CD4-positive, CD25-positive, alpha-beta regulatory T cell (primary cell): ENCODE measurements around the gene ROBO1. TPM values are rescaled to one million over a fixed set of nuclear protein-coding genes. Genes with fewer than 3 reads are reported as not detected.

Source experiments
- ATAC-seq, 2 donors: fragments of 150-1000 bp; cut with Tn5 transposase; one replicate each; pipeline ENCODE4 v1.10.0; 2021; ENCODE audit warnings: low read depth in 2 of 2, moderate number of reproducible peaks in 2 of 2, moderate library complexity in 1 of 2
- DNase-seq, 3 donors: peaks; one replicate each; pipeline versions ENCODE4 v3.0.0 to v3.0.0-alpha.2; 2012 to 2022; ENCODE audit warnings: mixed read lengths in 1 of 3
- H3K27ac ChIP-seq: one replicate; pipeline ENCODE4 v1.7.0; 2013; ENCODE audit warnings: mild to moderate bottlenecking, low read length; ENCODE audit not compliant: insufficient read depth, poor library complexity, severe bottlenecking
- H3K27me3 ChIP-seq: one replicate; pipeline ENCODE4 v1.7.0; 2013; ENCODE audit warnings: low read length; ENCODE audit not compliant: control insufficient read depth, insufficient read depth
- H3K36me3 ChIP-seq: one replicate; pipeline ENCODE4 v1.7.0; 2013; ENCODE audit warnings: mild to moderate bottlenecking, low read length, moderate library complexity; ENCODE audit not compliant: control insufficient read depth, insufficient read depth
- H3K4me1 ChIP-seq: 2 replicates; pipeline ENCODE4 v1.7.0; 2013; ENCODE audit warnings: mild to moderate bottlenecking, low read length; ENCODE audit not compliant: insufficient read depth, control insufficient read depth, poor library complexity, severe bottlenecking
- H3K4me3 ChIP-seq: one replicate; pipeline ENCODE4 v1.7.0; 2013; ENCODE audit warnings: low read depth, mild to moderate bottlenecking, low read length, moderate library complexity
- H3K9me3 ChIP-seq, 2 experiments: 1 replicate in 1 of 2; 2 replicates in 1 of 2; pipeline ENCODE4 v1.7.0; 2013; ENCODE audit warnings: low read length in 2 of 2, mild to moderate bottlenecking in 1 of 2, moderate library complexity in 1 of 2; ENCODE audit not compliant: control insufficient read depth in 2 of 2
- H3K27ac Mint-ChIP-seq, 3 donors: one replicate each; pipeline ENCODE4 v1.8.0; 2020 to 2022; ENCODE audit warnings: mild to moderate bottlenecking in 3 of 3, mixed read lengths in 3 of 3, moderate library complexity in 2 of 3
- H3K27me3 Mint-ChIP-seq: one replicate; pipeline ENCODE4 v1.8.0; 2022; ENCODE audit warnings: mild to moderate bottlenecking, mixed read lengths
- H3K36me3 Mint-ChIP-seq: one replicate; pipeline ENCODE4 v1.8.0; 2020; ENCODE audit warnings: mixed read lengths
- H3K4me1 Mint-ChIP-seq, 4 donors: one replicate each; pipeline ENCODE4 v1.8.0; 2020 to 2022; ENCODE audit warnings: mixed read lengths in 4 of 4, mild to moderate bottlenecking in 1 of 4
- H3K4me3 Mint-ChIP-seq, 4 donors: one replicate each; pipeline ENCODE4 v1.8.0; 2020 to 2022; ENCODE audit warnings: mild to moderate bottlenecking in 4 of 4, mixed read lengths in 4 of 4, moderate library complexity in 3 of 4
- H3K9me3 Mint-ChIP-seq, 7 donors: one replicate each; pipeline ENCODE4 v1.8.0; 2020 to 2022; ENCODE audit warnings: mixed read lengths in 7 of 7, mild to moderate bottlenecking in 3 of 7, moderate library complexity in 2 of 7
- polyA plus RNA-seq, 4 donors: library from polyadenylated mRNA; unstranded; fragments of 300-500 nt; fragmentation: Illumina TruSeq; gene quantifications; one replicate each; pipeline ENCODE4 v1.2.3, GENCODE V29; 2021
- total RNA-seq: library from RNA; stranded (reverse); gene quantifications from one replicate; pipeline ENCODE4 v1.2.3, GENCODE V29; 2022

ROBO1 gene
- total and polyA plus RNA-seq, 5 donors from 2014 or later, result not detected

DNA sequence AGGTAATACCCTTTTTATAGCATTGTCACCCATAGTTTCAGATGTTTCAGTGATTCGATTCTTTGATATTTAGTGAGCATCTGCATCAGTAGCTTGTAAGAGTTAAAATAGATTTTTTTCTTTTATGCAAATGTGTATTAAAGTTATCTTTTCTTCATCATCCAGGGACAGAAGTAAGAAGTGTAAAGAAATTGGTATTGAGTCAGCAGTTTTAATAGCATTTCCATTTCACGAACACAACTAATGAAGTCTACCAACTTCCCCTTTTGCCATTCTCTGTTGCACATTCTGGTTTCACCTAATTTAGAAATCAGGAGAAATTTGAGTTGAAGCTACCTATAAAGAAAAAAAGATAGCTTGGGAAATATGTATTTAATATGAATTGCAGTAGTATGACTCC, 127.9 kb downstream of the ROBO1 start:
- H3K27ac ChIP-seq, result no peak overlapping the region
- no peaks in the 10 kb centered on the region for H3K36me3 ChIP-seq
- no peak overlapping the region for H3K4me3 Mint-ChIP-seq
- H3K36me3 Mint-ChIP-seq, result no peaks in the 10 kb centered on the region
- H3K4me1 ChIP-seq, result no peaks in the 10 kb centered on the region
- H3K9me3 Mint-ChIP-seq, result peaks cover 0 to 28% (median 10%) of the 10 kb centered on the region in 7 donors
- H3K27me3 ChIP-seq, result no peaks in the 10 kb centered on the region
- no peaks in the 10 kb centered on the region for H3K27me3 Mint-ChIP-seq
- no peaks in the 10 kb centered on the region for H3K4me1 Mint-ChIP-seq
- ATAC-seq (no peak), DNase-seq (no peak)
- H3K4me3 ChIP-seq, result no peak overlapping the region
- no peaks in the 10 kb centered on the region for H3K9me3 ChIP-seq
- H3K27ac Mint-ChIP-seq, result no peak overlapping the region

DNA sequence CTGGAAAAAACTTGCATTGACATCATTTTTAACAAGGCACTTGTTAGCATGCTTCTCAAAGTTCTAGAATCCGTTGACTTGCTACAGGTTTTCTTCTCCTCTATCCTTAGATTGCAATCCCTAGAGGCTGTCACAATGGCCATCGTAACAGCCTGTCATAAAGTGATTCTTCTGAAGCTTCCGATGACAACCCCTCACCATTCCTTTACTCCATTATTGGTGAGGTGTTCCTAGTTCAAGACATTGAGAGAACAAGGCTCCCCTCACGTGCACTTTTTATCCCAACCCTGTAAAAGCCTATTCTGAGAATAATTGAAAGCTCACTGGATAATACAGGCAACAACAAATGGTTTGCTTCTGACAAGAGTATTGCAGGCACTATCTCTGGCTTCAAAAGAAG, 131.4 kb downstream of the ROBO1 start:
- H3K27ac Mint-ChIP-seq, result no peak overlapping the region
- no peaks in the 10 kb centered on the region for H3K36me3 ChIP-seq
- DNase-seq (no peak), ATAC-seq (no peak)
- no peak overlapping the region for H3K4me3 ChIP-seq
- H3K9me3 ChIP-seq, result no peaks in the 10 kb centered on the region
- no peaks in the 10 kb centered on the region for H3K4me1 Mint-ChIP-seq
- no peaks in the 10 kb centered on the region for H3K4me1 ChIP-seq
- no peaks in the 10 kb centered on the region for H3K36me3 Mint-ChIP-seq
- H3K9me3 Mint-ChIP-seq, result peaks cover 0 to 25% (median 9%) of the 10 kb centered on the region in 7 donors
- peaks cover 3% of the 10 kb centered on the region for H3K27me3 Mint-ChIP-seq
- H3K27me3 ChIP-seq, result no peaks in the 10 kb centered on the region
- H3K27ac ChIP-seq, result no peak overlapping the region
- H3K4me3 Mint-ChIP-seq, result no peak overlapping the region

DNA sequence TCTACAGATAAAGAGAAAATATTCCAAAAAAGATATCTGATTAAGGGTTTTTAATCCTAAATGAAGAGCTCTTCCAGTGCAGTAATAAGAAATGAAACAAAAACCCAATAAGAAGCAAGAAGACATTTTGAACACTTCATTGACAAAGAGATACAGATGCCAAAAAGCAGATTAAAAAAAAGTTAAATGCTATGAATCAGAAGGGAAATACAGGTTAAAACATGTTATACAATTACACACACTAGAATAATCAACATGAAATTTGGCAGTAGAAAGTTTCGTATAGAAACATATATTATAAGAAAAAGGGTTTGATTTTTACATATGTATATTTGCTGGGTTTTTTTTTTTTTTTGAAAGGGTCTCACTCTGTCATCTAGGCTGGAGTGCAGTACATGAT, 135.0 kb downstream of the ROBO1 start:
- no peak for ATAC-seq
- H3K27me3 ChIP-seq, result no peaks in the 10 kb centered on the region
- H3K4me1 ChIP-seq, result no peaks in the 10 kb centered on the region
- Mint-ChIP-seq H3K4me1 (no peaks in the 10 kb centered on the region), H3K27me3 (peaks cover 4% of the 10 kb centered on the region), H3K36me3 (no peaks in the 10 kb centered on the region), H3K9me3 (peaks cover 0 to 30% (median 5%) of the 10 kb centered on the region in 7 donors), H3K27ac (no peak overlapping the region), H3K4me3 (no peak overlapping the region)
- no peak overlapping the region for H3K4me3 ChIP-seq
- H3K9me3 ChIP-seq, result no peaks in the 10 kb centered on the region
- no peak overlapping the region for H3K27ac ChIP-seq
- no peak for DNase-seq
- H3K36me3 ChIP-seq, result no peaks in the 10 kb centered on the region

DNA sequence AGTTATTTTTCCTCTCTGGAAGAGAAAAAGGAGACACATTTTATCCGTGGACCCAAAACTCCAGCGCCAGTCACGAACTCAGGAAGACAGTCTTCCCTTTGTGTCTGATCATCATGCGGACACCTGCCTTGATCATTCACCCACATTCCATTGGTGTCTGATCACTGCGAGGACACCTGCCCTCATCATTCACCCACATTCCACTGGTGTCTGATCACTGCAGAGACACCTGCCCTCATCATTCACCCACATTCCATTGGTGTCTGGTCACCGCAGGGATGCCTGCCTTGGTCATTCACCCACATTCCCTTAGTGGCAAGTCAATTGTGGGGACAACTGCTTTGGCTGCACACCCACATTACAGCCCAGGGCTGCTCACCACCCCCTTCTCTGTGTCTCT, 148.9 kb downstream of the ROBO1 start:
- Histone ChIP-seq H3K4me3 (no peak overlapping the region), H3K4me1 (no peaks in the 10 kb centered on the region), H3K27ac (no peak overlapping the region), H3K36me3 (no peaks in the 10 kb centered on the region), H3K9me3 (peaks cover 12 to 46% of the 10 kb centered on the region in 2 experiments), H3K27me3 (no peaks in the 10 kb centered on the region)
- H3K27me3 Mint-ChIP-seq, result no peaks in the 10 kb centered on the region
- DNase-seq (no peak), ATAC-seq (no peak)
- no peak overlapping the region for H3K27ac Mint-ChIP-seq
- peaks cover 8 to 60% (median 21%) of the 10 kb centered on the region in 7 donors for H3K9me3 Mint-ChIP-seq
- H3K36me3 Mint-ChIP-seq, result no peaks in the 10 kb centered on the region
- H3K4me3 Mint-ChIP-seq, result no peak overlapping the region
- H3K4me1 Mint-ChIP-seq, result no peaks in the 10 kb centered on the region

DNA sequence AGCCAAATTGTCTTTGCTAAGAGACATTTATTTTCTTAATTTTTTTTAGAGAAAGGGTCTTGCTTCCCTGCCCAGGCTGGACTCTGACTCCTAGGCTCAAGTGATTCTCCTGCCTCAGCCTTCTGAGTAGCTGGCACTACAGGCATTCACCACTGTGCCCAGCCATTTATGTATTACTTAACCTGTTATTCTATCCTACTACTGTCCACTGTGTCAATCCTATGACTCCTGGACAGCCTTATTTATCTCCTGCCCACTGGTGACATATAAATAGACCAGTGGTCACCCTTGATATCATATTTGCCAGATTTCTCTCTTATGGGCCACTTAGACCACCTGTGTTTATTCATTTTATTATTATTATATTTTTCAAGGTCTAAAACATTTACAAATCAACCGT, 161.4 kb downstream of the ROBO1 start:
- H3K27ac ChIP-seq, result no peak overlapping the region
- H3K27me3 ChIP-seq, result no peaks in the 10 kb centered on the region
- no peaks in the 10 kb centered on the region for H3K4me1 ChIP-seq
- no peaks in the 10 kb centered on the region for H3K36me3 ChIP-seq
- ATAC-seq (no peak), DNase-seq (no peak)
- Mint-ChIP-seq H3K4me1 (no peaks in the 10 kb centered on the region), H3K9me3 (peaks cover 0 to 41% (median 11%) of the 10 kb centered on the region in 7 donors), H3K36me3 (no peaks in the 10 kb centered on the region), H3K27ac (no peak overlapping the region), H3K4me3 (no peak overlapping the region), H3K27me3 (no peaks in the 10 kb centered on the region)
- no peak overlapping the region for H3K4me3 ChIP-seq
- peaks cover 0 to 7% of the 10 kb centered on the region in 2 experiments for H3K9me3 ChIP-seq

DNA sequence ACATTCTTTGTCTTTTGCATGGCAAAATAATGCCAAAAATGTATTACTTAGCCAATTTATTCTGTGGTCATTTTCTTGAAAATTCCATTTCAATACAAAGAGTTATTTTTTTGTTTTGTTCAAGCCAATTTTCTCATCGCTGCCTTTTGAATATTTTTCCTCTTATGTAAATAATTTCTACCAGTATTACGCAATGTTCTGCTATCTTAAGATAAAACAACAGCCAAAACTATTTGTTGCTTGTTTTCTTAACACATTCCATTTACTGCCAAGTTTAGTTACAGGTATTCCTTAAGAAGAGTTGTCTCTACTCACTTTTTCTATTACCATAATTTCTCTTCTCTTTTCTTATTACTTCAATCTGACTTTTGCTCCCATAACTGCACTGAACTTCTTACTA, 163.1 kb downstream of the ROBO1 start:
- no peaks in the 10 kb centered on the region for H3K4me1 Mint-ChIP-seq
- H3K9me3 Mint-ChIP-seq, result peaks cover 4 to 39% (median 14%) of the 10 kb centered on the region in 7 donors
- H3K36me3 Mint-ChIP-seq, result no peaks in the 10 kb centered on the region

DNA sequence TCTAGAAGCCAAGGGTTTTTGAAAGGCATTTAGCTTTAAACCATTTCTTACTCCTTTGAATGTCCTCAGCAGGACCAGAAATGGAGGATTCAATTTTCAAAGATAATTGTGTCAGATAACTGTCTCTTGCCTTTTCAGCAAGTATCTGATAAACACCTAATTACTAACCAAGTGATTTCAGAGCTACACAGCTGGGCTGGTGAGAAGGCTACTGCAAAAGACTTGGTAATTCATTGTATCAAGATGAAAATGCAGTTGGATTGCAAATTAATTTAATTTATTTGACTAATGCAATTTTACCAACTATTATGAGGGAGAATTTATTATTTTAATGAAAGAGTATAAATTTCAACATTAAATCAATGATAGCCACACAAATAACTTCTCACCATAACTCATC, 165.4 kb downstream of the ROBO1 start:
- Histone ChIP-seq H3K27me3 (no peaks in the 10 kb centered on the region), H3K9me3 (no peaks in the 10 kb centered on the region), H3K27ac (no peak overlapping the region), H3K4me3 (no peak overlapping the region), H3K36me3 (no peaks in the 10 kb centered on the region), H3K4me1 (no peaks in the 10 kb centered on the region)
- Mint-ChIP-seq H3K9me3 (peaks cover 0 to 38% (median 13%) of the 10 kb centered on the region in 7 donors), H3K4me1 (no peaks in the 10 kb centered on the region), H3K27ac (no peak overlapping the region), H3K27me3 (no peaks in the 10 kb centered on the region), H3K36me3 (no peaks in the 10 kb centered on the region), H3K4me3 (no peak overlapping the region)
- DNase-seq, result no peak
- ATAC-seq, result no peak

More for the DNA sequence above, 163.1 kb downstream of the ROBO1 start:
- ATAC-seq (no peak), DNase-seq (no peak)
- no peak overlapping the region for H3K4me3 ChIP-seq
- no peaks in the 10 kb centered on the region for H3K36me3 ChIP-seq
- Mint-ChIP-seq H3K27ac (no peak overlapping the region), H3K4me3 (no peak overlapping the region), H3K27me3 (no peaks in the 10 kb centered on the region)
- no peak overlapping the region for H3K27ac ChIP-seq
- H3K4me1 ChIP-seq, result no peaks in the 10 kb centered on the region
- peaks cover 0 to 7% of the 10 kb centered on the region in 2 experiments for H3K9me3 ChIP-seq
- H3K27me3 ChIP-seq, result no peaks in the 10 kb centered on the region

DNA sequence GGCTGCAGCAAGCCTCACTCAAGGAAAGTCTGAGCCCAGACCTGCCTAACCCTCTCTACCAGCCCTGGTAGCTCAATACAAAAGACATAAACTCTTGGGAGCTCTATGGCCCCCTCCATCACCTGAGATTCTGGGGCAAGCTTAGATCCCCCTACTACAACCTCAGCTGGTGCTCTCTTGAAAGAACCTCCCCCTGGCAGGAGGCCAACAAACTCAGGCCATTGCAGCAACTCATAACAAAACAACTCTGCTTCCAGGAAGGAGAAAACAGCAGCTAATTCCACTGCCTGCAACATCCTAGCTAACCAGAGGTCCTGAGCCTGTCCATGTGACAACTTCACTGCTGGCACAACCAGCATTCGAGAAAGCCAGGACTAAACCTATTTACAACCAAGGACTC, 169.2 kb downstream of the ROBO1 start:
- Histone ChIP-seq H3K36me3 (no peaks in the 10 kb centered on the region), H3K9me3 (no peaks in the 10 kb centered on the region), H3K4me1 (no peaks in the 10 kb centered on the region), H3K27ac (no peak overlapping the region), H3K4me3 (no peak overlapping the region), H3K27me3 (no peaks in the 10 kb centered on the region)
- Mint-ChIP-seq H3K36me3 (no peaks in the 10 kb centered on the region), H3K27ac (no peak overlapping the region), H3K9me3 (peaks cover 0 to 23% (median 10%) of the 10 kb centered on the region in 7 donors), H3K4me3 (no peak overlapping the region), H3K4me1 (no peaks in the 10 kb centered on the region), H3K27me3 (no peaks in the 10 kb centered on the region)
- ATAC-seq, result no peak
- no peak for DNase-seq
